Neutrophil (primary cell): ENCODE data around the gene PIK3R2.
A peak's percentile ranks its signal among the peaks of the same experiment; 100 is the strongest.

Source experiments
- H3K27ac ChIP-seq: fragments of 200-600 bp; sonication (generic); 2 replicates; pipeline ENCODE4 v1.5.1; 2016; ENCODE audit warnings: mild to moderate bottlenecking, moderate library complexity
- H3K27me3 ChIP-seq: fragments of 200-600 bp; sonication (generic); 2 replicates; pipeline ENCODE4 v1.6.0; 2016; ENCODE audit warnings: mild to moderate bottlenecking
- H3K36me3 ChIP-seq: fragments of 200-600 bp; sonication (generic); 2 replicates; pipeline ENCODE4 v1.5.1; 2017
- H3K4me1 ChIP-seq, 2 experiments: fragments of 200-600 bp in 1 of 2; sonication (generic) in 1 of 2; 1 replicate in 1 of 2; 2 replicates in 1 of 2; pipeline versions ENCODE4 v1.5.1 to v1.6.1; 2013 to 2016; ENCODE audit warnings: low read depth in 1 of 2, low read length in 1 of 2, mild to moderate bottlenecking in 1 of 2, moderate library complexity in 1 of 2; ENCODE audit not compliant: control insufficient read depth in 1 of 2, insufficient read depth in 1 of 2
- H3K4me3 ChIP-seq, 2 experiments: fragments of 200-600 bp in 1 of 2; sonication (generic) in 1 of 2; 1 replicate in 1 of 2; 2 replicates in 1 of 2; pipeline ENCODE4 v1.5.1; 2013 to 2016; ENCODE audit warnings: low read depth in 1 of 2, low read length in 1 of 2, mild to moderate bottlenecking in 1 of 2, moderate library complexity in 1 of 2
- H3K9me3 ChIP-seq: fragments of 200-600 bp; sonication (generic); 2 replicates; pipeline ENCODE4 v1.5.1; 2016
- CTCF ChIP-seq: fragments of 200-600 bp; sonication (generic); IDR thresholded peaks from 2 replicates; pipeline ENCODE4 v1.5.1; 2016; ENCODE audit warnings: antibody characterized with exemption

Gene PIK3R2

GRCh38 chr19:18135712-18136584 lies 17.0 kb upstream of the PIK3R2 start:
- Histone ChIP-seq H3K4me1 (peaks cover 0 to 4% of the 10 kb centered on the region in 2 experiments), H3K27ac (no peak overlapping the region), H3K4me3 (no peak overlapping the region), H3K36me3 (peaks cover 98% of the 10 kb centered on the region), H3K9me3 (no peaks in the 10 kb centered on the region), H3K27me3 (no peaks in the 10 kb centered on the region)
- TF ChIP-seq CTCF, result no peak

- H3K27me3 ChIP-seq, result no peaks in the 10 kb centered on the region
- peaks cover 98% of the 10 kb centered on the region for H3K36me3 ChIP-seq
- no peak overlapping the region for H3K4me3 ChIP-seq
- H3K4me1 ChIP-seq, result peaks cover 0 to 4% of the 10 kb centered on the region in 2 experiments
- H3K27ac ChIP-seq, result peak overlapping the region; percentile 63
- H3K9me3 ChIP-seq, result no peaks in the 10 kb centered on the region
- no peak for TF ChIP-seq CTCF
Measured at GRCh38 chr19:18137242-18137641, 15.7 kb upstream of the PIK3R2 start.

GRCh38 chr19:18137657-18138339 lies 15.2 kb upstream of the PIK3R2 start:
- no peaks in the 10 kb centered on the region for H3K9me3 ChIP-seq
- H3K4me1 ChIP-seq, result peaks cover 0 to 4% of the 10 kb centered on the region in 2 experiments
- H3K27me3 ChIP-seq, result no peaks in the 10 kb centered on the region
- TF ChIP-seq CTCF, result no peak
- peak overlapping the region; percentile 63 for H3K27ac ChIP-seq
- H3K4me3 ChIP-seq, result no peak overlapping the region
- peaks cover 98% of the 10 kb centered on the region for H3K36me3 ChIP-seq

GRCh38 chr19:18140473-18140872 lies 12.5 kb upstream of the PIK3R2 start:
- no peak for TF ChIP-seq CTCF
- Histone ChIP-seq H3K4me3 (no peak overlapping the region), H3K27me3 (no peaks in the 10 kb centered on the region), H3K36me3 (peaks cover 98% of the 10 kb centered on the region), H3K27ac (peak overlapping the region; percentile 20), H3K9me3 (peaks cover 4% of the 10 kb centered on the region), H3K4me1 (peaks cover 0 to 4% of the 10 kb centered on the region in 2 experiments)

GRCh38 chr19:18141031-18141430 lies 11.9 kb upstream of the PIK3R2 start:
- no peak for TF ChIP-seq CTCF
- Histone ChIP-seq H3K36me3 (peaks cover 98% of the 10 kb centered on the region), H3K9me3 (peaks cover 9% of the 10 kb centered on the region), H3K27ac (no peak overlapping the region), H3K4me1 (peaks cover 0 to 4% of the 10 kb centered on the region in 2 experiments), H3K27me3 (no peaks in the 10 kb centered on the region), H3K4me3 (no peak overlapping the region)
